H1 (cell line): ENCODE data around the gene CADPS. TPM values are rescaled to one million over a fixed set of nuclear protein-coding genes. Genes with fewer than 3 reads are reported as not detected.

ENCODE experiments used
- BRCA1 ChIP-seq: IDR thresholded peaks from 2 replicates; pipeline ENCODE4 v1.6.1; 2012; ENCODE audit warnings: low read depth, low read length, improper control_type of control experiment
- CREB1 ChIP-seq: IDR thresholded peaks from 2 replicates; pipeline ENCODE4 v1.6.1; 2012; ENCODE audit warnings: inconsistent platforms
- RBBP5 ChIP-seq: IDR thresholded peaks from 2 replicates; pipeline ENCODE4 v1.7.1; 2012; ENCODE audit warnings: low read depth, mild to moderate bottlenecking, inconsistent platforms, low read length, moderate library complexity, borderline replicate concordance
- SIX5 ChIP-seq: IDR thresholded peaks from 2 replicates; pipeline ENCODE4 v1.6.1; 2011; ENCODE audit warnings: mild to moderate bottlenecking, low read depth, low read length
- TAF1 ChIP-seq: IDR thresholded peaks from 2 replicates; pipeline ENCODE4 v1.6.1; 2011; ENCODE audit warnings: mild to moderate bottlenecking, low read depth, low read length
- polyA plus RNA-seq, 7 experiments: library from polyadenylated mRNA; depleted of rRNA in 3 of 7; stranded (reverse) in 5 of 7; unstranded in 2 of 7; fragments of >200 nt in 5 of 7; fragments of 200-250 nt in 2 of 7; gene quantifications; 1 replicate in 5 of 7; 2 replicates in 1 of 7; 4 replicates in 1 of 7; pipeline versions ENCODE4 v1.2.1 to v1.2.3, GENCODE V29; 2011 to 2013; ENCODE audit warnings: missing spikeins in 2 of 7, mixed read lengths in 2 of 7
- total RNA-seq: library from RNA; stranded (reverse); fragmentation: NEBNext Ultra II Directional; extraction: Animal tissue kit (Norgen Biotek cat#: 25700); gene quantifications from 2 replicates; pipeline ENCODE4 v1.2.1, GENCODE V29; 2021

CADPS gene
- total and polyA plus RNA-seq, 2 of the 8 experiments (the other 6 are each of a cell fraction or from before 2014, with no cell fraction given) = 7.1 to 10.2 TPM

DNA sequence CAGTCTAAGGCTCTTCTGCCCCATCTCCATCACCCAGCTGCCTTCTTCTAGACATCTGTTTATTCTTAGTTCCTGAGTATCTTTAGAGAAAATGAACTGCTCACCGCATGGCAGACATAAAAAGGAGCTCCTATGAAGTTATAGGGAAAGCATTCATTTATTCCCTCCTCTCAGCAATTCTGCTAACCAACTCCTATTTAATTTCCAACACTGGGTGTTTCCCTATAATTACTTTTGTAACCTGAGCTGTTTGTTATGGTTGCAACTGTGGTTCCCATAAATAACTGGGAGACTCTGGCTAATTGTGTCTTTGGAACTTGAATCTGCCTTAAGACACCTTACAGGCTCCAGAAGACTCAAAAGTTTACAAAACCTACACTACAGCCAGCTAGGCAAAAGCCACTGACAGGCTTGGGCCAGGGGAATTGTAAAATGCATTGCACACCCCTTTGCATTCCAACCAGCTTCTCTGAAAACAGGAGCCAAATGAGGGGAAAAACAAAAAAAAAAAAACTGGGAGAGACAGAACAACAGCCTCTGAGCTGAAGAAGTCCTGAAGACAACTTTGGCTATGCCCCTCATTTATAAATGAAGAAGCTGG is 270.4 kb downstream of the CADPS start (continued):
- TF ChIP-seq RBBP5 (no peak), BRCA1 (no peak), CREB1 (no peak), TAF1 (no peak), SIX5 (no peak)
